ENCODE measurements around the gene CABP4.
"Not testable (repeated sequence)": the region's sequence is repeated elsewhere in the genome, so short reads cannot be mapped to it uniquely, and the experiment has no call there.

The CABP4 gene

DNA sequence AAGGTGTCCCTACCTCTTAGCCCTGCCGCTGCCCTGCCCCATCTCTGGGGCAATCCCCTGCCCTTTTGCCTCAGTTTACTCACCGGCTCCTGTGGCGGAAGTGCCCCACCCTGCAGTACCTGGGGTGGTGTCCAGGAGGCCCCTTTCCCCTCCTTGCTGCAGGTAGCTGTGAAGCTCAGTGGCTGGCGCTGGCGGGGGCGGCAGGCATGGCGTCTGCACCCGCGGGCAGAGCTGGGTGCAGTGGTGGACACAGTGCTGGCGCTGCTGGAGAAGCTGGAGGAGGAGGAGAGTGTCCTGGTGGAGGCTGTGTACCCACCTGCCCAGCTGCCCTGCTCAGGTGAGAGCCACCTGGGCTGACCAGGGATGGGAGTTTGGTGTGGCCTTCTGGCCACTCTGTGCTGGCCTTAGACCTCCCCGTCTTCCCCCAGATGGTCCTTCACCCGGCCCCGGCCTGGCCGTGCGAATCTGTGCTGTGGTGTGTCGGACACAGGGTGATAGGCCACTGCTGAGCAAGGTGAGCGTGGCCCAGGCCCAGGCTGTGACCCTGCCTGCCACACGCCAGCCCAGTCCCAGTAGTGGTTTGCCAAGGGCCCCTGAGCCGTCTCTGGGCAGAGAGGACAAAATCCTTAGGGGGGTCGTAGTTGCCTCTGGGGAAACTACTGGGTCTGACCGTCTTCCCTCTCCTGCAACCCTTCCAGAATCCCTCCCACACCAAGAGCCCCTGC lies 35.7 kb upstream of the CABP4 start:
- no peak for DNase-seq

- DNase-seq = no peak
Observed at GRCh38 chr11:67420147-67420645, 35.0 kb upstream of the CABP4 start.

- DNase-seq = peak; percentile 90
Observed at GRCh38 chr11:67420646-67421429, 34.3 kb upstream of the CABP4 start.

DNA sequence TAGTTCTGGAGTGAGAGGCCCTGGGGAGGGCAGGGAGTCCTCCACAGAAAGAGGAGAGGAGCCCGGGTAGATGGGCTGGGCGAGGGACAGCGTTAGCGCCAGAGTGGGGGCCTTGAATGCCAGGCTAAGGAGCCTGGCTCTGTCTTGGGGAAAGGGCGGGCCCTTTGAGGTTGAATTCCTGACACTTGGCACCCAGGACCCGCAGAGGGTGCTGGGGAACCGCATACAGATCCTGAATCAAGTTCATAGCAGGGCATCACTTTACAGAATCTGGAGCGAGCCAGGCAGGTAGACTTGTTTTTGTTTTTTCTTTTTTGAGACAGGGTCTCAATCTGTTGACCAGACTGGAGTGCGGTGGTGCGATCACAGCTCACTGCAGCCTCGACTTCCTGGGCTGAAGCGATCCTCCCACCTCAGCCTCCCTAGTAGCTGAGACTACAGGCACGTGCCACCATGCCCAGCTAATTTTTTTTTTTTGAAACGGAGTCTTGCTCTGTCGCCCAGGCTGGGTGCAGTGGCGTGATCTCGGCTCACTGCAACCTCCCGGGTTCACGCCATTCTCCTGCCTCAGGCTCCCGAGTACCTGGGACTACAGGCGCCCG lies 33.6 kb upstream of the CABP4 start:
- DNase-seq = no peak

- DNase-seq = no peak
Observed at GRCh38 chr11:67422891-67423290, 32.3 kb upstream of the CABP4 start.

DNA sequence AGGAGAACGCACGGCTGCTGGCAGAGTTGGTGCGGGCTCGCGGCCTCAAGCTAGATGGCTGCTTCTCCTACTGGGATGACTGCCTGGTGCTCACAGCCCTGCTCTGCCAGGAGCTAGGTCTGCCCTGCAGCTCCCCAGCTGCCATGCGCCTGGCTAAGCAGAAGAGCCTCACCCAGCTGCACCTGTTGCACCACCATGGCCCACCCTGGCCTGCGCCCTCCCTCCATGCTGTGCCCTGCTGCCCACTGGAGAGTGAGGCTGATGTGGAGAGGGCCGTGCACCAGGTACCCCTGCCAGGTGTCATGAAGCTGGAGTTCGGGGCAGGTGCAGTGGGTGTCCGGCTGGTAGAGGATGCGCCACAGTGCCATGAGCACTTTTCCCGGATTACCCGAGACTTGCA lies 31.7 kb upstream of the CABP4 start:
- DNase-seq = no peak

DNA sequence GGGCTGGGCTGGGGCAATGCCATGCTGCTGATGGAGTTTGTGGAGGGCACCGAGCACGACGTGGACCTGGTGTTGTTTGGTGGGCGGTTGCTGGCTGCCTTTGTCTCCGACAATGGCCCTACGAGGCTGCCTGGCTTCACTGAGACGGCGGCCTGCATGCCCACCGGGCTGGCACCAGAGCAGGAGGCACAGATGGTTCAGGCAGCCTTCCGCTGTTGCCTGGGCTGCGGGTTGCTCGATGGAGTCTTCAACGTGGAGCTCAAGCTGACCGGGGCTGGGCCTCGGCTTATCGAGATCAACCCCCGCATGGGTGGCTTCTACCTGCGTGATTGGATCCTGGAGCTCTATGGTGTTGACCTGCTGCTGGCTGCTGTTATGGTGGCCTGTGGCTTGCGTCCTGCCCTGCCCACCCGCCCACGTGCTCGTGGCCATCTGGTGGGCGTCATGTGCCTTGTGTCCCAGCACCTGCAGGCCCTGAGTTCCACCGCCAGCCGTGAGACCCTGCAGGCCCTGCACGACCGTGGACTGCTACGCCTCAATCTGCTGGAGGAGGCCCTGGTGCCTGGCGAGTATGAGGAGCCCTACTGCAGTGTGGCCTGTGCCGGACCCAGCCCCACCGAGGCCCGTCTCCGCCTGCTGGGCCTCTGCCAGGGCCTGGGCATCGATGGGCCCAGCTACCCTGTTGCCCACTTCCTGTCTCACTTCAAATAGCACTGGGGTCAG lies 31.1 kb upstream of the CABP4 start:
- no peak for DNase-seq

GRCh38 chr11:67427364-67427859 lies 27.7 kb upstream of the CABP4 start:
- DNase-seq = not testable (repeated sequence)

GRCh38 chr11:67428052-67429001 lies 26.8 kb upstream of the CABP4 start, which contains the start of gene RPS6KB2:
Gene RPS6KB2 (plus strand): TSS chr11:67428494. CDS start chr11:67428546, 52 bp downstream.
- peak; percentile 96 for DNase-seq

- DNase-seq = no peak
Observed at GRCh38 chr11:67429038-67429668, 26.0 kb upstream of the CABP4 start.

GRCh38 chr11:67429722-67430121 lies 25.4 kb upstream of the CABP4 start:
- DNase-seq = no peak

- DNase-seq = no peak
Observed at GRCh38 chr11:67431346-67432249, 23.6 kb upstream of the CABP4 start.

DNA sequence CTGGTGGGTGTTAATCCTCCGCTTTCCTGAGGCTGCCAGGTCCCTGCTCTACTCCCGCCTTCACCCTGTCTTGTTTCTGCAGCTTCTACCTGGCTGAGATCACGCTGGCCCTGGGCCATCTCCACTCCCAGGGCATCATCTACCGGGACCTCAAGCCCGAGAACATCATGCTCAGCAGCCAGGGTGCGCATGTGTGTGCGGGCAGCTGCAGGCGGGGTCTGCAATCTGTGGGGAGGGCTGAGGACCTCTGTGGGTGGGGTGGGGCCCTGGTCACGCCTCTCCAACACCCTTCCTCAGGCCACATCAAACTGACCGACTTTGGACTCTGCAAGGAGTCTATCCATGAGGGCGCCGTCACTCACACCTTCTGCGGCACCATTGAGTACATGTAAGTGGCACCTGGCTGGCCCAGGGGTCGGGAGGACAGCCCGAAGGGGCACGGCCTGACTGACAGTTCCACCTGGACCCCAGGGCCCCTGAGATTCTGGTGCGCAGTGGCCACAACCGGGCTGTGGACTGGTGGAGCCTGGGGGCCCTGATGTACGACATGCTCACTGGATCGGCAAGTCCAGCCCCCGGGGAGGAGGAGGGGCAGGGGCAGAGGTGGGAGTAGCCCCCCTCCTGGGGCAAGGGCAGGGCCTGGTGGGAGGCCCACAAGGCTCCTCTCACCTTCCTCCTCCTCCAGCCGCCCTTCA lies 22.4 kb upstream of the CABP4 start:
- DNase-seq = no peak

DNA sequence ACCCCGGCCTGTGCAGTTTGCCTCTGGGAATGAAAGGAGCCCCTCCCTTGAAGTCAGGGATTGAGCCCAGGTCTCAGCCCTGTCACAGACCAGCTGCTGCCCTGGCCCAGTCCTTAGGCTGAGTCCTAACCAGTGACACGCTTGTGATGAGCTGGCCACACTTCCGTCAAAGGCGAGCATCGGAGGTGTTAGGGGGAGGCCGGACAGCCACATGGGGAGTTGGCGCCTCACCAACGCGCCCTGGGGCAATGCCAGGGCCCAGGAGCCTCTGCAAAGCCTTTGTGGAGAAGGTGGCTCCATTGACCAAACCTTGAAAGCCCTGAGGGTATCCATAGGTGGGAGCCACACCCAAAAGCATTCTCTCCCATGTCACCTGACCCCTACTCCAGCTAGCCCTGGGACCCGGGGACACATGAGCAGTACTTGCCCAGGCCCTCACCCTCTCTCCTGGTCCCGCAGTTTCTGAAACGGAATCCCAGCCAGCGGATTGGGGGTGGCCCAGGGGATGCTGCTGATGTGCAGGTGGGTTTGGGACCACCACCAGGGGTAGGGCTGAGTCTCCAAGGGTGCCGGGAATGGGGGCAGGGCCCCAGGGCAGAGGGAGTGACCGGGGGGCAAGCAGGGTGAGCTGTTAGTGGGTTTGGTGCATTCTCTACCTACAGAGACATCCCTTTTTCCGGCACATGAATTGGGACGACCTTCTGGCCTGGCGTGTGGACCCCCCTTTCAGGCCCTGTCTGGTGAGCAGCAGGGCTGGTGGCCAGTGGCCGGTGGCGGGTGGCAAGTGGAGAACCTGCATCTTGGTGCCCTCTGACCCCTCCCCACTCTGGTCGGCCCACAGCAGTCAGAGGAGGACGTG lies 21.4 kb upstream of the CABP4 start:
- no peak for DNase-seq

GRCh38 chr11:67434395-67434881 lies 20.7 kb upstream of the CABP4 start:
- no peak for DNase-seq

DNA sequence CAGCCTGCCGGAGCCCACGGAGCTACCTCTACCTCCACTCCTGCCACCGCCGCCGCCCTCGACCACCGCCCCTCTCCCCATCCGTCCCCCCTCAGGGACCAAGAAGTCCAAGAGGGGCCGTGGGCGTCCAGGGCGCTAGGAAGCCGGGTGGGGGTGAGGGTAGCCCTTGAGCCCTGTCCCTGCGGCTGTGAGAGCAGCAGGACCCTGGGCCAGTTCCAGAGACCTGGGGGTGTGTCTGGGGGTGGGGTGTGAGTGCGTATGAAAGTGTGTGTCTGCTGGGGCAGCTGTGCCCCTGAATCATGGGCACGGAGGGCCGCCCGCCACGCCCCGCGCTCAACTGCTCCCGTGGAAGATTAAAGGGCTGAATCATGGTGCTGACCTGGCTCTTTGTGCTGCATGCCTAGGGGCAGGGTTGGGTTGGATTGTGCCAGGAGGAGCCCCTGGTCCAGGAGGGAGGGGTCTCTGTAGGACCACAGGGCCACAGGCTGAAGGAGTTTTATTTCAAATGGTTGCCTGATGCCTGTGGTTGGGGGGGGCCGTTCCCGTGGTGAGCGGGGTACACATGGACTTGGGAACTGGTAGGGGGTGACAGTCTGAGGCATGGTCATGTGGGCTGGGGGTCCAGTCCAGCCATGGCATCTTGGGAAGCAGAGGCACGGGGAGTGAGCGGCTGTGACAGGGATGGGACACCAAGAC lies 20.0 kb upstream of the CABP4 start:
- no peak for DNase-seq

GRCh38 chr11:67435727-67436458 lies 19.3 kb upstream of the CABP4 start:
- DNase-seq = no peak

All from NCI-H1105 treated with DMSO at 0.1 percent for 48 hours (cell line).